SW480 (cell line): Measurements from ENCODE around the gene MAP1LC3C.
A peak's percentile ranks its signal among the peaks of the same experiment; 100 is the strongest.
"Not testable (repeated sequence)": the region's sequence is repeated elsewhere in the genome, so short reads cannot be mapped to it uniquely, and the experiment has no call there.

Experiments used
- DNase-seq: peaks from one replicate; pipeline ENCODE4 v3.0.0-alpha.2; 2016; ENCODE audit warnings: low spot score

MAP1LC3C gene

GRCh38 chr1:241992734-241993133, 6.2 kb downstream of the MAP1LC3C start:
- DNase-seq = no peak

- DNase-seq = no peak
These were observed 8.9 kb downstream of the MAP1LC3C start for GRCh38 chr1:241990040-241990439.

GRCh38 chr1:241988389-241988930, 10.4 kb downstream of the MAP1LC3C start:
- DNase-seq = not testable (repeated sequence)

GRCh38 chr1:241985787-241986186, 13.1 kb downstream of the MAP1LC3C start:
- DNase-seq = peak; percentile 41

- no peak for DNase-seq
These were observed 19.0 kb downstream of the MAP1LC3C start for GRCh38 chr1:241979926-241980325.

GRCh38 chr1:241979071-241979470, 19.8 kb downstream of the MAP1LC3C start:
- no peak for DNase-seq

GRCh38 chr1:241976229-241976628, 22.7 kb downstream of the MAP1LC3C start:
- no peak for DNase-seq

GRCh38 chr1:241972703-241973369, 26.1 kb downstream of the MAP1LC3C start:
- no peak for DNase-seq

GRCh38 chr1:241968611-241969010, 30.3 kb downstream of the MAP1LC3C start:
- no peak for DNase-seq

- no peak for DNase-seq
These were observed 34.2 kb downstream of the MAP1LC3C start for GRCh38 chr1:241964550-241965282.

- DNase-seq = no peak
These were observed 35.2 kb downstream of the MAP1LC3C start for GRCh38 chr1:241963722-241964121.

GRCh38 chr1:241962153-241962552, 36.7 kb downstream of the MAP1LC3C start:
- no peak for DNase-seq

GRCh38 chr1:241957692-241958494, 41.0 kb downstream of the MAP1LC3C start, which contains the start of gene BECN2:
Gene BECN2 (plus strand): TSS chr1:241957767. CDS start chr1:241957767, 0 bp downstream.
- DNase-seq = no peak

- no peak for DNase-seq
These were observed 48.5 kb downstream of the MAP1LC3C start for GRCh38 chr1:241950390-241950789.

GRCh38 chr1:241947354-241947753, 51.5 kb downstream of the MAP1LC3C start:
- no peak for DNase-seq
